ENCODE data around the gene PSENEN. TPM values are rescaled to one million over a fixed set of nuclear protein-coding genes. Genes with fewer than 3 reads are reported as not detected.

Gene PSENEN
- total RNA-seq, 1 donor = 11.6 TPM

DNA sequence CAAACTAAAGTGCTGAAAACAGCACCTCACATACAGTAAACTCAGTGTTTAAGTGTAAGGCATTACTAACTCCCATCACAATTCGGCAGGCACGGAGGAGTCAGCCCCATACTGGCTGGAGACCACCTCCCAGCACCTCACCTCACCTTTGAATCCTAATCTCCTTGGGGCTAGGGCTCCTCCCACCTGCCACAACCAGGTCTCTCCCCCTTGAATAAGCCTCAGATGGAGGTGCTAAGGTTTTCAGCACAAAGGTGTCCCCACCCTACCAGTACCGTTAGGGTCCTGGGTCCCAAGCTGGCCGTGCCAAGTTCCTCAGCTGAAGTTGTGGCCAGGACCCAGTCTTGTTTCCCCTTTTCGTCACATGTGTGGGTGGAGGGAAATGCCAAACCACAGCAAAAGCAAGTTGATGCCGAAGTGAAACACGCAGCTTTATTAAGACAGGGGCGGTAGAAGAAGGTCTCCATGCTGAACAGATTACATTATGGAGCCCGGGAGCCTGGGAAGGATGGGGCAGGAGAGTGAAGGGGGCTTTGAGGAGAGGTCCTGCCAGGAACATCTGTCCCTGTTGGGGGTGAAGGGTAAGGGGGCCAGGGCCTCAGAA, 3.2 kb upstream of the PSENEN start, which contains the start of gene IGFLR1:
Gene IGFLR1, minus strand, starts transcription at position 332 of the 604 bp plus-strand sequence. CDS start 1,272 bp downstream, outside the sequence.
- Histone ChIP-seq H4K20me1 (ENCODE audit: insufficient read depth, low read length) (peaks cover 4% of the 10 kb centered on the region), H3K27ac (ENCODE audit: low read depth, low read length) (no peak within 1 kb of the TSS), H3K27me3 (ENCODE audit: insufficient read depth, low read length) (no peaks in the 10 kb centered on the region), H3K4me3 (ENCODE audit: insufficient read depth, low read length) (no peak within 1 kb of the TSS), H3K9me3 (ENCODE audit: low read depth, low read length) (no peaks in the 10 kb centered on the region), H3K4me2 (ENCODE audit: insufficient read depth, low read length) (peak within 1 kb of the TSS; percentile 98), H2AFZ (ENCODE audit: low read length) (no peak within 1 kb of the TSS), H3K79me2 (ENCODE audit: insufficient read depth, low read length) (peaks cover 22% of the 10 kb centered on the region), H3K4me1 (ENCODE audit: insufficient read depth, low read length) (peaks cover 18% of the 10 kb centered on the region), H3K36me3 (ENCODE audit: insufficient read depth, low read length) (peaks cover 29% of the 10 kb centered on the region)
- DNase-seq (ENCODE audit: insufficient read length, low spot score, missing footprints) = peak; percentile 15
- TF ChIP-seq, protein P1, sequence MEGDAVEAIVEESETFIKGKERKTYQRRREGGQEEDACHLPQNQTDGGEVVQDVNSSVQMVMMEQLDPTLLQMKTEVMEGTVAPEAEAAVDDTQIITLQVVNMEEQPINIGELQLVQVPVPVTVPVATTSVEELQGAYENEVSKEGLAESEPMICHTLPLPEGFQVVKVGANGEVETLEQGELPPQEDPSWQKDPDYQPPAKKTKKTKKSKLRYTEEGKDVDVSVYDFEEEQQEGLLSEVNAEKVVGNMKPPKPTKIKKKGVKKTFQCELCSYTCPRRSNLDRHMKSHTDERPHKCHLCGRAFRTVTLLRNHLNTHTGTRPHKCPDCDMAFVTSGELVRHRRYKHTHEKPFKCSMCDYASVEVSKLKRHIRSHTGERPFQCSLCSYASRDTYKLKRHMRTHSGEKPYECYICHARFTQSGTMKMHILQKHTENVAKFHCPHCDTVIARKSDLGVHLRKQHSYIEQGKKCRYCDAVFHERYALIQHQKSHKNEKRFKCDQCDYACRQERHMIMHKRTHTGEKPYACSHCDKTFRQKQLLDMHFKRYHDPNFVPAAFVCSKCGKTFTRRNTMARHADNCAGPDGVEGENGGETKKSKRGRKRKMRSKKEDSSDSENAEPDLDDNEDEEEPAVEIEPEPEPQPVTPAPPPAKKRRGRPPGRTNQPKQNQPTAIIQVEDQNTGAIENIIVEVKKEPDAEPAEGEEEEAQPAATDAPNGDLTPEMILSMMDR (IDR thresholded peaks at IDR 0.05; ENCODE audit: extremely low read depth, low read depth, low read length) = no peak

DNA sequence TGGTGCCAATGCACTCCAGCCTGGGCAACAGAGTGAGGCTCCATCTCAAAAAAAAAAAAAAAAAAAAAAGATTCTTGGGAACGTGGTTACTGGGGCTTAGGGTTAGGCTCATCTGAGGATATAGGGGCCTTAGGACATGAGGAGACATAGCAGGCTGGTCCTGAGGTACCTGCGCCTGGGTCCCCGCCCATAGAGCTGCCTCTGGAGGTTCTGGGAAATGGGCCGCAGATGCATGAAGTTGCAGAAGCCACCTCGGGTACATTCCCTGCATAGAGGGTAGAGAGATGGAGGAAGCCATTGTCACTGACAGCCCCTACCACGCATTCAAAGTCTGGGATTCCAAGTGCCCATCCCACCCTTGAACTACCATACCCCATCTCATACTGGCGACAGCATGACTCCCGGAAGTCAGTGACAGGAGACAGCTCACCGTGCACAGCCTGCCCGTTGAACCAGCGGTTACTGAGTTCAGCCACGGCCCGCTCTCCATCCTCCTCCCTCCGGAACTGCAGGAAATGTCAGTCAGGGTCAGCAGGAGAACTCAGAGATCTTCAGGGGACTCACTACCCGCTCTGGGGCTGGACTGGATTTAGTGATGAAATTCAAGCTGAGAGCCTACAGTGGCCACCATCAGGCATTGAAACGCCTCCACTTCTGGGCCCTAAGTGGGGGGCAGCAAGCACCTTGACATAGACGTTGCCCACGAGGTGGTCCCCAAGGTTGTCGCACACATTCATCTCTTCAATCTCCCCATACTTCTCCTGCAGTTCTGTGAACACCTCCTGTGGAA, 1.6 kb upstream of the PSENEN start:
- H2AFZ ChIP-seq (ENCODE audit: low read length) = no peak overlapping the region

DNA sequence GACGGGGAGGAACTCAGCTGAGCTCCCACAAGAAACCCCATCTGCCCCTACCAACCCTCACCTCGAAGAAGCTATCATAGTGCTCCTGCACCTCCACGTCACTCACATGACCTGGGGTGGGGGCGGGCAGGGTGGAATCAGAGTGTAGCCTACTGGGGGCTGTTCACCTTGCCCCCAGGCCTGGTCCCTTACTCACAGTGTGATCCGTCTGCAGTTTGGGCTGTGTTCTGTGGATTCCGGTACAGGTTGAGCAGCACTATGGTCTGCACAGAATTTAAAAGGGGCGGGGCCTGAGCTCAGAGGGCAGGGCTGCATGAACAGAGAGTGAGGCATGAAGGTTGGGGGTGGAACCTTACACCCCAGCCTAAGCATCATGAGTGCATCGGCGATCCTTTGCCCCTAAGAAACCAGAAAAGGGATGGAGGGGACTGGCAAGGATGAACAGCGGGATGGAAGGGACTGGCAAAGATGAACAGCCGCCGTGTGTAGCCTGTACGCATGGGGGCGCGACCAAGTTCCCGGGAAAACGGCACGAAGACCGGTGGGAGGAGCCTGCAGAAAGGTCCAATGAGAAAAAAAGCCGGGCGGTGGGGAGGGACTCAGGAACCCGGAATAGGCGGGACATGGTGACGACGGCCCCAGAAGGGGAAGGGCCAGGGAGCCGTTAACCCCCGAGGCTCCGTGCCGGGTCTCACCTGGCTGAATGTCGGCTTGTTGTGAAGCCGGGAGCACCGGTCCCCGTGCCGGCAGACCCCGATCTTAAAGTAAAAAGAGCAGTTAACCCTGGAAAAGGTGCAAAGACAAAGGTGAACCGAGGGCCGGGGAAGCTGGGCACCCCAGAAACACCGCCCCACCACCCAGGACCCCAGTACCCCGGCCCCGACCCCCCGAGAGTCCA, 772 bp upstream of the PSENEN start:
- H3K9me3 ChIP-seq (ENCODE audit: low read depth, low read length) = no peaks in the 10 kb centered on the region
- H3K27me3 ChIP-seq (ENCODE audit: insufficient read depth, low read length) = no peaks in the 10 kb centered on the region
- H2AFZ ChIP-seq (ENCODE audit: low read length) = peak overlapping the region; percentile 92
- peak overlapping the region; percentile 97 for H3K4me2 ChIP-seq (ENCODE audit: insufficient read depth, low read length)
- H3K79me2 ChIP-seq (ENCODE audit: insufficient read depth, low read length) = peaks cover 33% of the 10 kb centered on the region
- TF ChIP-seq, protein P1 (IDR thresholded peaks at IDR 0.05; ENCODE audit: extremely low read depth, low read depth, low read length) = peak; percentile 37
- peak; percentile 96 for DNase-seq (ENCODE audit: insufficient read length, low spot score, missing footprints)
- H3K4me3 ChIP-seq (ENCODE audit: insufficient read depth, low read length) = peak overlapping the region; percentile 87
- peak overlapping the region; percentile 97 for H3K27ac ChIP-seq (ENCODE audit: low read depth, low read length)
- H3K36me3 ChIP-seq (ENCODE audit: insufficient read depth, low read length) = peaks cover 13% of the 10 kb centered on the region
- H3K4me1 ChIP-seq (ENCODE audit: insufficient read depth, low read length) = peaks cover 26% of the 10 kb centered on the region
- H4K20me1 ChIP-seq (ENCODE audit: insufficient read depth, low read length) = peaks cover 4% of the 10 kb centered on the region

More for the DNA sequence above, 1.6 kb upstream of the PSENEN start:
- peaks cover 16% of the 10 kb centered on the region for H3K36me3 ChIP-seq (ENCODE audit: insufficient read depth, low read length)
- H3K27me3 ChIP-seq (ENCODE audit: insufficient read depth, low read length) = no peaks in the 10 kb centered on the region
- peak; percentile 5 for DNase-seq (ENCODE audit: insufficient read length, low spot score, missing footprints)
- H3K4me1 ChIP-seq (ENCODE audit: insufficient read depth, low read length) = peaks cover 18% of the 10 kb centered on the region
- peak overlapping the region; percentile 97 for H3K4me2 ChIP-seq (ENCODE audit: insufficient read depth, low read length)
- peak overlapping the region; percentile 87 for H3K4me3 ChIP-seq (ENCODE audit: insufficient read depth, low read length)
- H4K20me1 ChIP-seq (ENCODE audit: insufficient read depth, low read length) = peaks cover 4% of the 10 kb centered on the region
- TF ChIP-seq, protein P1 (IDR thresholded peaks at IDR 0.05; ENCODE audit: extremely low read depth, low read depth, low read length) = no peak
- peaks cover 26% of the 10 kb centered on the region for H3K79me2 ChIP-seq (ENCODE audit: insufficient read depth, low read length)
- no peak overlapping the region for H3K27ac ChIP-seq (ENCODE audit: low read depth, low read length)
- no peaks in the 10 kb centered on the region for H3K9me3 ChIP-seq (ENCODE audit: low read depth, low read length)
